ENCODE data around the gene KLHL8.
A peak's percentile ranks its signal among the peaks of the same experiment; 100 is the strongest.

KLHL8 gene

DNA sequence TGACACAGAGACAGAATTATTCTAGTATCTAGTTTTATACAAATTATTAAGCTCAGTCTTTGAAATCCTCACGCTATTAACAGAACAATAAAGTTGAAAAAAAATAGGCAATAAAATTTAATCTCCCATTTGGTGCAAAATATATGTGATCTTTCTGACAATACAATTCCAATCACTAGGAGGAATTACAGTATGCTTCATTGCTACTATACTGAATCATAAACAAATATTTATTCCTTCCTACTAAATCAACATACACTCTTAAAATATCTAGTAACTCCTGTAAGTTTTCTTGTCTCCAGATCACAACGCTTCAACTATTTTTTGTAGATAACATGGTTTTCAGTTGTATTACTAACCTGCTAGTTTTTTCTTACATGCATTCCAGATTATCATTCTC lies 45.7 kb downstream of the KLHL8 start:
- DNase-seq (ENCODE audit: extremely low spot score) = no peak
- POLR2A ChIA-PET = no interaction called here
- CTCF ChIA-PET = no interaction called here
- TF ChIP-seq FOXK2 (IDR thresholded peaks at IDR 0.05) (no peak), TARDBP (IDR thresholded peaks at IDR 0.05) (no peak), BHLHE40 (IDR thresholded peaks at IDR 0.05; ENCODE audit: borderline replicate concordance) (no peak), HDGF (IDR thresholded peaks at IDR 0.05; ENCODE audit: borderline replicate concordance) (no peak), LEF1 (IDR thresholded peaks at IDR 0.05; ENCODE audit: borderline replicate concordance) (no peak), SUZ12 (IDR thresholded peaks at IDR 0.05) (no peak), CTBP1 (IDR thresholded peaks at IDR 0.05; ENCODE audit: borderline replicate concordance) (no peak), SP1 (IDR thresholded peaks at IDR 0.05) (no peak), ARNT (IDR thresholded peaks at IDR 0.05) (no peak), ELF4 (IDR thresholded peaks at IDR 0.05) (no peak), FOXA1 (IDR thresholded peaks at IDR 0.05) (no peak), ZNF384 (IDR thresholded peaks at IDR 0.05) (no peak)

DNA sequence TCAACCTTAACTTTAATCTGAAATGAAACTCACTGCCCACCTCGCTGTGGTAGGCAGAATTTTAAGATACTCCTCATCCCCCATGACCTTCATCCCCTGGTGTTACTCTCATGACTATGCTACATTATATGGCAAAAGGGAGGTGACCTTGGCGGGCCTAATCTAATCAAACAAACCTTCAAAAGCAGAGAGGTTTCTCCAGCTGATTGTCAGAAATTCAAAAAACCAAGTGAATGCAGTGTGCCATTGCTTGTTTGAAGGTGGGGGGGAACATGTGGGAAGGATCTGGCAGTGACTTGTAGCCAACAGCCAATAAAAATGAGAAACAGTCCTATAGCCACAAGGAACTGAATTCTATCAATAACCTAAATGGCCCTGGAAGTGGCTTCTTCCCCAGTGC lies 48.5 kb downstream of the KLHL8 start:
- no peak for DNase-seq (ENCODE audit: extremely low spot score)
- ChIA-PET POLR2A (no interaction called here), CTCF (no interaction called here)
- TF ChIP-seq CTBP1 (IDR thresholded peaks at IDR 0.05; ENCODE audit: borderline replicate concordance) (no peak), L3MBTL2 (conservative IDR thresholded peaks at IDR 0.05) (no peak), ELF4 (IDR thresholded peaks at IDR 0.05) (no peak), SP1 (IDR thresholded peaks at IDR 0.05) (no peak), HDGF (IDR thresholded peaks at IDR 0.05; ENCODE audit: borderline replicate concordance) (no peak), ZNF384 (IDR thresholded peaks at IDR 0.05) (no peak), SUZ12 (IDR thresholded peaks at IDR 0.05) (no peak)

DNA sequence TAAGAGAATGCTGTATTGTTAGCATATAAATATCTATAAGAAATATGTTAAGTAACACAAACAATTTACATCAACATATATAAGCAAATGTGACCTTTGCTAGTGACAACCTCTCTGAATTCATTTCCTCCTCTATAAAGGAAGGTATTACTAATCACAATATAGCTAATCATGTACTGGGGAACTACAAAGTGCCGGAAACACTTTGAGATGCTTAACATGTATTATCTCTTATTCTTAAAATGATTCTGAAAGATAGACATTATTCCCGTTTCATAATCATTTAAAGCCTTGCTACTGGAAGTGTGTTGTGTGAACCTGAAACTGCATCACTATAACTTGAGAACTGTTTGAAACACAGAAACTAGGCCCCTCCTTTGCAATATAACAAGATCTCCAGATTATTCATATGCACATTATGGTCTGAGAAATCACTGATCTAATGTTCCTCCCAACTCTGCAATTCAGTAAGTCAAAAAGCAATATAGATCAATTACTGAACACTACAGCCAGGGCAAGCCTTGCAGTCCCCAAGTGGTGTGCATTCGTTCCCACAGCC lies 54.0 kb downstream of the KLHL8 start:
- no peak for TF ChIP-seq NFRKB (IDR thresholded peaks at IDR 0.05)
- no peak for TF ChIP-seq LEF1 (IDR thresholded peaks at IDR 0.05; ENCODE audit: borderline replicate concordance)
- TF ChIP-seq CTBP1 (IDR thresholded peaks at IDR 0.05; ENCODE audit: borderline replicate concordance) = no peak
- no peak for TF ChIP-seq BHLHE40 (IDR thresholded peaks at IDR 0.05; ENCODE audit: borderline replicate concordance)
- TF ChIP-seq HDGF (IDR thresholded peaks at IDR 0.05; ENCODE audit: borderline replicate concordance) = no peak
- no peak for TF ChIP-seq ZNF384 (IDR thresholded peaks at IDR 0.05)
- TF ChIP-seq FOXM1 (IDR thresholded peaks at IDR 0.05; ENCODE audit: borderline replicate concordance) = no peak
- no peak for TF ChIP-seq SUZ12 (IDR thresholded peaks at IDR 0.05)
- TF ChIP-seq FOXA1 (IDR thresholded peaks at IDR 0.05) = no peak
- no peak for TF ChIP-seq SP1 (IDR thresholded peaks at IDR 0.05)
- no peak for TF ChIP-seq ELF4 (IDR thresholded peaks at IDR 0.05)
- TF ChIP-seq, protein P1, sequence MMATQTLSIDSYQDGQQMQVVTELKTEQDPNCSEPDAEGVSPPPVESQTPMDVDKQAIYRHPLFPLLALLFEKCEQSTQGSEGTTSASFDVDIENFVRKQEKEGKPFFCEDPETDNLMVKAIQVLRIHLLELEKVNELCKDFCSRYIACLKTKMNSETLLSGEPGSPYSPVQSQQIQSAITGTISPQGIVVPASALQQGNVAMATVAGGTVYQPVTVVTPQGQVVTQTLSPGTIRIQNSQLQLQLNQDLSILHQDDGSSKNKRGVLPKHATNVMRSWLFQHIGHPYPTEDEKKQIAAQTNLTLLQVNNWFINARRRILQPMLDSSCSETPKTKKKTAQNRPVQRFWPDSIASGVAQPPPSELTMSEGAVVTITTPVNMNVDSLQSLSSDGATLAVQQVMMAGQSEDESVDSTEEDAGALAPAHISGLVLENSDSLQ (IDR thresholded peaks at IDR 0.05) = no peak
- TF ChIP-seq ARNT (IDR thresholded peaks at IDR 0.05) = no peak
- TF ChIP-seq FOXK2 (IDR thresholded peaks at IDR 0.05) = no peak
- no peak for TF ChIP-seq L3MBTL2 (conservative IDR thresholded peaks at IDR 0.05)
- TF ChIP-seq TARDBP (IDR thresholded peaks at IDR 0.05) = no peak
- ChIA-PET POLR2A (no interaction called here), CTCF (no interaction called here)
- DNase-seq (ENCODE audit: extremely low spot score) = no peak

DNA sequence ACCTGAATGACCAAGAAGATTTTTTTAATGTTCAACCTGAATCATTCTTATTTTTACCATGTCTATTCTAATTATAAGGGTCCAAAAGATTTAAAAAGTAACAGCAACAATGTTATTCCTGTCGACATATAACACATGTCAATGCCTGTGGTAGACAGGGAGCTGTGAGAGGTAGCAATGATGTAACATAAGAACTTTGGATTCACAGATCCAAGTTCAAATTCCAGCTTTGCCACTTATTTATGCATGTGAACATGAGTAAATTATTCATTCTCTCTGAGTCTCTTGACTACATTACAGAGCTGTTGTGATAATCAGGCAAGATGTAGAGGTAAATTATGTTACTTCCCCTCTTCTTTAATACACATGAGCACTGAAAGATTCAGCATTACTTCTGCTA lies 54.5 kb downstream of the KLHL8 start:
- CTCF ChIA-PET = no interaction called here
- POLR2A ChIA-PET = no interaction called here
- TF ChIP-seq LEF1 (IDR thresholded peaks at IDR 0.05; ENCODE audit: borderline replicate concordance) (no peak), FOXA1 (IDR thresholded peaks at IDR 0.05) (no peak), NFRKB (IDR thresholded peaks at IDR 0.05) (no peak), ARNT (IDR thresholded peaks at IDR 0.05) (no peak), L3MBTL2 (conservative IDR thresholded peaks at IDR 0.05) (no peak)
- no peak for DNase-seq (ENCODE audit: extremely low spot score)

DNA sequence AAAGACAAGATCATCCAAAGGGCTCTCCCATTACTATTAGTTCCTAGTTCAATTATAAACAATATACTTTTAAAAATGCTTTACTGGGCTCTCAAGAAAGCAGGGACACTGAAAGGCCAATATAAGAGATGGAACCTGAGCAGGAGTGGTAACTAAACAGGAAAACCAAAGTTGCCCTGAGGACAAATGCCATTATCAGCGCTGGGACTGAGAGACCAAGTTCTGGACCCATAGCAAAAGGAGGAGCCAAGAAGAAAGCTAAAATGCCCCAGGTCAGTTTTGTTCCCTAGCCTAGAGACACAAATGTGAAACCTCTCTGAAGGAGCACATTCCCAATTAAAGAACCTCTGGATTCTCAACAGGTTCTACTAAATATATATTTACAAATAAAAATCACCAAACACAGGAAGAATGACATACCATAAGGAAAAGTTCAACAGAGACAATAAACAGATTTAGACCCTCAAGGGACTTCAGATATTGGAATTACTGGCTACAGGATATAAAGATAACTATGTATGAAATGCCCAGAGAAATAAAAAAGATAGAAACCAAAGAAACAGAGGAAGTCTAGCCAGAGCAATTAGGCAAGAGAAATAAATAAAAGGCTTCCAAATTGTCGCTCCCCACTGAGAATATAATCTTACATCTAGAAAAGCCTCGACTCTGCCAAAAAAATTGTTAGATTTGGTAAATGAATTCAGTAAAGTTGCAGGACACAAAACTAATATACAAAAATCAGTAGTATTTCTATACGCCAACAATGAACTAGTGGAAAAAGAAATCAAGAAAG lies 67.1 kb downstream of the KLHL8 start:
- no peak for TF ChIP-seq NFRKB (IDR thresholded peaks at IDR 0.05)
- TF ChIP-seq BHLHE40 (IDR thresholded peaks at IDR 0.05; ENCODE audit: borderline replicate concordance) = no peak
- TF ChIP-seq FOXM1 (IDR thresholded peaks at IDR 0.05; ENCODE audit: borderline replicate concordance) = no peak
- TF ChIP-seq LEF1 (IDR thresholded peaks at IDR 0.05; ENCODE audit: borderline replicate concordance) = no peak
- TF ChIP-seq SUZ12 (IDR thresholded peaks at IDR 0.05) = no peak
- no peak for TF ChIP-seq ARNT (IDR thresholded peaks at IDR 0.05)
- TF ChIP-seq FOXA1 (IDR thresholded peaks at IDR 0.05) = no peak
- TF ChIP-seq ELF4 (IDR thresholded peaks at IDR 0.05) = no peak
- TF ChIP-seq CTBP1 (IDR thresholded peaks at IDR 0.05; ENCODE audit: borderline replicate concordance) = no peak
- TF ChIP-seq, protein P1 (IDR thresholded peaks at IDR 0.05) = no peak
- TF ChIP-seq TARDBP (IDR thresholded peaks at IDR 0.05) = no peak
- no peak for TF ChIP-seq HDGF (IDR thresholded peaks at IDR 0.05; ENCODE audit: borderline replicate concordance)
- no peak for TF ChIP-seq SP1 (IDR thresholded peaks at IDR 0.05)
- POLR2A ChIA-PET = no interaction called here

DNA sequence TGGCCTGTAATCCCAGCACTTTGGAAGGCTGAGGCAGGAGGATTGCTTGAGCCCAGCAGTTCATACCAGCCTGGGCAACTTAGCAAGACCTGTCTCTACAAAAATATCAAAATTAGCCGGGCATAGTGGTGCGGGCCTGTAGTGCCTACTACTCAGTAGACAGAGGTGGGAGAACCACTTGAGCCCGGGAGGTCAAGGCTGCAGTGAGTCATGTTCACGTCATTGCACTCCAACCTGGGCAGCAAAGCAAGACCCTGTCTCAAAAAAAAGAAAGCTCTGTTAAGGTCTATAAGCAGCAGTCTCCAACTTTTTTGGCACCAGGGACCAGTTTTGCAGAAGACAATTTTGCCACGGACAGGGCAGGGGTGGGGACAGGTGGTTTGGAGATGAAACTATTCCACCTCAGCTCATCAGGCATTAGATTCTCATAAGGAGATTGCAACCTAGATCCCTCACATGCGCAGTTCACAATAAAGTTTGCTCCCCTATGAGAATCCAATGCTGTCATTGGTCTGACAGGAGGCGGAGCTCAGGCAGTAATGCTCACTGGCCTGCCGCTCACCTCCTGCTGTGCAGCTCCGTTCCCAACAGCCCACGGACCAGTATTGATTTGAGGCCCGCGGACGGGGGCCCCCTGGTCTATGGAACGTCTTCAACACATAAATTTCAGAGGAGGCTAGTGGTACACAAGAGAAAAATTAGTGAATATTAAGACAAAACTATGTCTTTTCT lies 67.9 kb downstream of the KLHL8 start:
- ChIA-PET POLR2A (no interaction called here), CTCF (interaction anchor here (1.0 kb wide), 1 partner anchor 82 kb away, joined by 3 read pairs; no protein-coding TSS in a partner anchor)
- DNase-seq (ENCODE audit: extremely low spot score) = peak; percentile 15
- TF ChIP-seq L3MBTL2 (conservative IDR thresholded peaks at IDR 0.05) (peak; percentile 48; the same call in 1 of the 2 replicates), LEF1 (IDR thresholded peaks at IDR 0.05; ENCODE audit: borderline replicate concordance) (no peak)

More for the DNA sequence above, 67.1 kb downstream of the KLHL8 start:
- no peak for DNase-seq (ENCODE audit: extremely low spot score)
- CTCF ChIA-PET = no interaction called here

Measured in HEK293T (cell line).